H1 (cell line): ENCODE measurements around the gene TMEM117. TPM values are rescaled to one million over a fixed set of nuclear protein-coding genes. Genes with fewer than 3 reads are reported as not detected.

Source experiments
- CTCF ChIA-PET: fragments of 300-600 bp; sonication (Branson Sonifier 250); formaldehyde crosslinking; loops from one replicate; lab custom pipeline; 2021; ENCODE audit not compliant: partially characterized antibody; lab: Charles Lee
- POLR2A ChIA-PET: fragments of 300-600 bp; sonication (Branson Sonifier 250); formaldehyde crosslinking; loops from one replicate; lab custom pipeline; 2021; ENCODE audit warnings: inconsistent platforms; ENCODE audit not compliant: partially characterized antibody; lab: Charles Lee
- DNase-seq, 2 experiments: peaks; one replicate each; pipeline versions ENCODE4 v3.0.0 to v3.0.0-alpha.2; 2010 to 2022; ENCODE audit warnings: low spot score in 2 of 2, low read depth in 1 of 2, mixed read lengths in 1 of 2
- FAIRE-seq: peaks from 2 replicates; lab custom pipeline; 2011; peaks lifted over from hg19 to GRCh38; lab: Jason Lieb, UNC
- H2AFZ ChIP-seq: 2 replicates; pipeline ENCODE4 v1.8.1; 2012; ENCODE audit warnings: low read length, inconsistent platforms
- H2AK5ac ChIP-seq: 2 replicates; pipeline ENCODE4 v1.6.1; 2013; ENCODE audit warnings: low read depth, low read length
- H2BK120ac ChIP-seq: replicated peaks from 2 replicates; pipeline ENCODE3; 2013; ENCODE audit warnings: low read depth, low read length, inconsistent platforms
- H2BK12ac ChIP-seq: 2 replicates; pipeline ENCODE4 v1.6.1; 2013; ENCODE audit warnings: low read depth, low read length
- H2BK15ac ChIP-seq: 2 replicates; pipeline ENCODE4 v1.6.1; 2013; ENCODE audit warnings: low read length
- H2BK20ac ChIP-seq: 2 replicates; pipeline ENCODE4 v1.6.1; 2013; ENCODE audit warnings: low read length
- H2BK5ac ChIP-seq: 2 replicates; pipeline ENCODE4 v1.6.1; 2013; ENCODE audit warnings: low read depth, low read length
- H3K14ac ChIP-seq: 2 replicates; pipeline ENCODE4 v1.6.1; 2013; ENCODE audit warnings: inconsistent platforms; ENCODE audit not compliant: insufficient read length
- H3K18ac ChIP-seq: 2 replicates; pipeline ENCODE4 v1.6.1; 2013; ENCODE audit warnings: low read length; ENCODE audit errors: extremely low read depth
- H3K23ac ChIP-seq: 2 replicates; pipeline ENCODE4 v1.6.1; 2013; ENCODE audit warnings: inconsistent platforms; ENCODE audit not compliant: insufficient read length
- H3K23me2 ChIP-seq: 2 replicates; pipeline ENCODE4 v1.6.1; 2013; ENCODE audit warnings: low read depth, low read length
- H3K27ac ChIP-seq: 2 replicates; pipeline ENCODE4 v1.6.1; 2011; ENCODE audit warnings: low read depth, low read length, inconsistent platforms
- H3K27me3 ChIP-seq, 4 experiments: replicated peaks in 1 of 4; 1 replicate in 1 of 4; 2 replicates in 3 of 4; pipeline versions ENCODE4 v1.6.1 to v1.8.1; 2011 to 2013; ENCODE audit warnings: low read length in 3 of 4, mild to moderate bottlenecking in 3 of 4, inconsistent platforms in 2 of 4, mixed read lengths in 2 of 4, moderate library complexity in 1 of 4; ENCODE audit not compliant: control insufficient read depth in 3 of 4, insufficient read depth in 3 of 4; ENCODE audit errors: extremely low read depth in 1 of 4
- H3K36me3 ChIP-seq, 4 experiments: 2 replicates each; pipeline versions ENCODE4 v1.6.1 to v1.8.1; 2011 to 2013; ENCODE audit warnings: mild to moderate bottlenecking in 4 of 4, low read length in 3 of 4, moderate library complexity in 2 of 4, control low read depth in 1 of 4, inconsistent platforms in 1 of 4; ENCODE audit not compliant: insufficient read depth in 4 of 4, control insufficient read depth in 2 of 4
- H3K4ac ChIP-seq: replicated peaks from 2 replicates; pipeline ENCODE3; 2013; ENCODE audit warnings: low read length, low read depth, mixed read lengths, inconsistent platforms; ENCODE audit not compliant: insufficient read length
- H3K4me1 ChIP-seq, 4 experiments: replicated peaks in 1 of 4; 1 replicate in 1 of 4; 2 replicates in 3 of 4; pipeline versions ENCODE4 v1.6.1 to v1.8.1; 2011 to 2013; ENCODE audit warnings: low read length in 3 of 4, inconsistent platforms in 2 of 4, mixed read lengths in 1 of 4; ENCODE audit not compliant: insufficient read depth in 4 of 4, control insufficient read depth in 3 of 4
- H3K4me2 ChIP-seq, 2 experiments: 2 replicates each; pipeline versions ENCODE4 v1.6.1 to v1.8.1; 2011 to 2013; ENCODE audit warnings: low read depth in 2 of 2, low read length in 2 of 2, control low read depth in 1 of 2, inconsistent platforms in 1 of 2, mild to moderate bottlenecking in 1 of 2; ENCODE audit not compliant: insufficient read depth in 1 of 2
- H3K4me3 ChIP-seq, 4 experiments: fragments of 200-600, 300-600 bp in 1 of 4; sonication (generic), shearing (Covaris generic), sonication (Bioruptor Twin) in 1 of 4; 2 replicates each; pipeline versions ENCODE4 v1.5.1 to v1.8.1; 2011 to 2016; ENCODE audit warnings: low read length in 4 of 4, low read depth in 3 of 4, control low read depth in 2 of 4, inconsistent platforms in 2 of 4, mild to moderate bottlenecking in 2 of 4, mixed read lengths in 1 of 4, moderate library complexity in 1 of 4; ENCODE audit not compliant: insufficient read depth in 2 of 4; ENCODE audit errors: extremely low read depth in 1 of 4
- H3K56ac ChIP-seq: replicated peaks from 2 replicates; pipeline ENCODE3; 2013; ENCODE audit warnings: low read depth, mild to moderate bottlenecking, mixed read lengths, low read length, inconsistent platforms; ENCODE audit not compliant: insufficient read length
- H3K79me1 ChIP-seq: 2 replicates; pipeline ENCODE4 v1.6.1; 2013; ENCODE audit warnings: low read depth, low read length, control low read depth
- H3K79me2 ChIP-seq, 2 experiments: 2 replicates each; pipeline versions ENCODE4 v1.6.1 to v1.8.1; 2012 to 2013; ENCODE audit warnings: low read length in 2 of 2, mild to moderate bottlenecking in 2 of 2, inconsistent platforms in 1 of 2; ENCODE audit not compliant: insufficient read depth in 2 of 2, control insufficient read depth in 1 of 2
- H3K9ac ChIP-seq, 4 experiments: replicated peaks in 1 of 4; 1 replicate in 1 of 4; 2 replicates in 3 of 4; pipeline versions ENCODE4 v1.6.1 to v1.8.1; 2011 to 2013; ENCODE audit warnings: low read depth in 3 of 4, low read length in 3 of 4, control low read depth in 2 of 4, mild to moderate bottlenecking in 2 of 4, moderate library complexity in 2 of 4, inconsistent platforms in 1 of 4; ENCODE audit errors: extremely low read depth in 1 of 4
- H3K9me3 ChIP-seq, 2 experiments: 2 replicates each; pipeline versions ENCODE4 v1.6.1 to v1.8.1; 2012 to 2013; ENCODE audit warnings: mild to moderate bottlenecking in 2 of 2, moderate library complexity in 2 of 2, control low read depth in 1 of 2, inconsistent platforms in 1 of 2, low read depth in 1 of 2, low read length in 1 of 2, mixed read lengths in 1 of 2; ENCODE audit not compliant: insufficient read depth in 2 of 2
- H4K20me1 ChIP-seq, 2 experiments: replicated peaks in 1 of 2; 2 replicates each; pipeline versions ENCODE3 to v1.8.1; 2011 to 2013; ENCODE audit warnings: inconsistent platforms in 2 of 2, low read length in 2 of 2, mild to moderate bottlenecking in 1 of 2; ENCODE audit not compliant: insufficient read depth in 2 of 2, control insufficient read depth in 1 of 2
- H4K5ac ChIP-seq: 2 replicates; pipeline ENCODE4 v1.6.1; 2013; ENCODE audit warnings: low read length, low read depth, mixed read lengths, inconsistent platforms; ENCODE audit not compliant: insufficient read length
- H4K8ac ChIP-seq: 2 replicates; pipeline ENCODE4 v1.8.0; 2013; ENCODE audit warnings: mild to moderate bottlenecking, moderate library complexity, low read length, inconsistent platforms; ENCODE audit not compliant: insufficient read depth; ENCODE audit errors: extremely low read depth
- H4K91ac ChIP-seq: replicated peaks from 2 replicates; pipeline ENCODE3; 2013; ENCODE audit warnings: low read length, mixed read lengths, inconsistent platforms; ENCODE audit not compliant: insufficient read length
- BCL11A ChIP-seq, 2 experiments: IDR thresholded peaks; one replicate each; pipeline ENCODE4 v1.6.1; 2011; ENCODE audit warnings: low read depth in 2 of 2, low read length in 2 of 2, mild to moderate bottlenecking in 2 of 2
- EGR1 ChIP-seq: IDR thresholded peaks from 2 replicates; pipeline ENCODE4 v1.6.1; 2011; ENCODE audit warnings: low read depth, low read length, borderline replicate concordance
- EZH2 ChIP-seq: fragments of 200-600 bp; sonication (generic); IDR thresholded peaks from 2 replicates; pipeline ENCODE4 v1.7.1; 2012; ENCODE audit warnings: low read depth, mild to moderate bottlenecking, moderate library complexity, low read length, inconsistent platforms; ENCODE audit not compliant: severe bottlenecking
- HDAC6 ChIP-seq: IDR thresholded peaks from one replicate; pipeline ENCODE4 v1.7.1; 2012; ENCODE audit warnings: low read depth, mild to moderate bottlenecking, inconsistent platforms, low read length, moderate library complexity
- JUND ChIP-seq: IDR thresholded peaks from 2 replicates; pipeline ENCODE4 v1.6.1; 2011; ENCODE audit warnings: mild to moderate bottlenecking, improper control_type of control experiment, low read length
- NRF1 ChIP-seq: IDR thresholded peaks from 2 replicates; pipeline ENCODE4 v1.6.1; 2011; ENCODE audit warnings: mild to moderate bottlenecking, low read depth, low read length, improper control_type of control experiment
- YY1 ChIP-seq: IDR thresholded peaks from 2 replicates; pipeline ENCODE4 v1.6.1; 2011; ENCODE audit warnings: low read depth, mild to moderate bottlenecking, low read length
- WGBS, 2 experiments: shearing (Covaris generic) in 1 of 2; methylation state at CpG; one replicate each; pipeline versions ENCODE4 v1.1.6 to v1.1.7; 2013 to 2015; ENCODE audit warnings: low lambda C conversion rate in 2 of 2, mixed read lengths in 2 of 2, inconsistent platforms in 1 of 2, low coverage in 1 of 2, missing lambda C conversion rate in 1 of 2; ENCODE audit not compliant: insufficient replicate concordance in 2 of 2, insufficient coverage in 1 of 2, insufficient read length in 1 of 2; ENCODE audit errors: extremely low coverage in 1 of 2, missing lambda C conversion rate in 1 of 2; 5-methylcytosine and 5-hydroxymethylcytosine counted together
- polyA plus RNA-seq, 7 experiments: library from polyadenylated mRNA; depleted of rRNA in 3 of 7; stranded (reverse) in 5 of 7; unstranded in 2 of 7; fragments of >200 nt in 5 of 7; fragments of 200-250 nt in 2 of 7; gene quantifications; 1 replicate in 5 of 7; 2 replicates in 1 of 7; 4 replicates in 1 of 7; pipeline versions ENCODE4 v1.2.1 to v1.2.3, GENCODE V29; 2011 to 2013; ENCODE audit warnings: missing spikeins in 2 of 7, mixed read lengths in 2 of 7
- total RNA-seq: library from RNA; stranded (reverse); fragmentation: NEBNext Ultra II Directional; extraction: Animal tissue kit (Norgen Biotek cat#: 25700); gene quantifications from 2 replicates; pipeline ENCODE4 v1.2.1, GENCODE V29; 2021

The TMEM117 gene
- total and polyA plus RNA-seq, 2 of the 8 experiments (the other 6 are each of a cell fraction or from before 2014, with no cell fraction given), result 0.80 to 1.4 TPM

DNA sequence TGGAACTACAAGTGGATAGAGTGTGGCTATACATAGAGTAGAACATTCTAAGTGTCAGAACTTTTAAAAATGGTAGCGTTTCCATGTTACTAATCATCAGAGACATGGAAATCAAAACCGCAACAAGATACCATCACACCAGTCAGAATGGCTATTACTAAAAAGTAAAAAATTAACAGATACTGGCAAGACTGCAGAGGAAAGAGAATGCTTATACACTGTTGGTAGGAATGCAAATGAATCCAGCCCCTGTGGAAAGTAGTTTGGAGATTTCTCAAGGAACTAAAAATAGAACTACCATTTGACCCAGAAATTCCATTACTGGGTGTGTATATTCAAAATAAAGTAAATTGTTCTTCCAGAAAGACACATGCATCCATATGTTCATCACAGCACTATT, 521.6 kb downstream of the TMEM117 start:
- no peak overlapping the region for H3K14ac ChIP-seq
- no peak overlapping the region for H3K23ac ChIP-seq
- H2BK20ac ChIP-seq, result no peak overlapping the region
- H4K5ac ChIP-seq, result no peak overlapping the region
- no peak overlapping the region for H4K91ac ChIP-seq
- no peak overlapping the region for H2BK15ac ChIP-seq
- H3K27ac ChIP-seq, result no peak overlapping the region
- FAIRE-seq (no peak), DNase-seq (no peak)
- no peak overlapping the region for H3K56ac ChIP-seq
- H2BK5ac ChIP-seq, result no peak overlapping the region
- H4K8ac ChIP-seq, result no peak overlapping the region
- no peak overlapping the region for H3K18ac ChIP-seq
- ChIA-PET POLR2A (no interaction called here), CTCF (no interaction called here)
- no peak overlapping the region for H2BK120ac ChIP-seq
- no peak overlapping the region for H3K4ac ChIP-seq
- H3K9ac ChIP-seq, result no peak overlapping the region
- no peak overlapping the region for H3K4me3 ChIP-seq
- no peaks in the 10 kb centered on the region for H3K23me2 ChIP-seq
- no peaks in the 10 kb centered on the region for H3K4me1 ChIP-seq
- H3K79me2 ChIP-seq, result no peaks in the 10 kb centered on the region
- no peaks in the 10 kb centered on the region for H3K36me3 ChIP-seq
- WGBS, 2 experiments, result 97% methylated on average over 2 of the region's 2 CpGs; no CpG with 5 or more reads in 1 of the 2 experiments
- no peaks in the 10 kb centered on the region for H3K27me3 ChIP-seq
- no peak overlapping the region for H2AK5ac ChIP-seq
- no peak overlapping the region for H2AFZ ChIP-seq
- no peaks in the 10 kb centered on the region for H4K20me1 ChIP-seq
- H3K9me3 ChIP-seq, result no peaks in the 10 kb centered on the region
- no peak overlapping the region for H3K4me2 ChIP-seq
- no peaks in the 10 kb centered on the region for H3K79me1 ChIP-seq
- H2BK12ac ChIP-seq, result no peak overlapping the region
- TF ChIP-seq YY1 (no peak), JUND (no peak), EGR1 (no peak), HDAC6 (no peak), EZH2 (no peak), BCL11A (IDR thresholded peaks at IDR 0.05; ENCODE audit: low read depth in 2 of 2, low read length in 2 of 2) (no peak), NRF1 (no peak)
